ENCODE data around the gene NOTCH4. TPM values are rescaled to one million over a fixed set of nuclear protein-coding genes. Genes with fewer than 3 reads are reported as not detected.
"Not testable (repeated sequence)": the region's sequence is repeated elsewhere in the genome, so short reads cannot be mapped to it uniquely, and the experiment has no call there.

The NOTCH4 gene
- polyA plus RNA-seq, result 10 to 100 TPM in 1 of 2 donors, 1 to 10 TPM in 1; 6.5 to 17.8 TPM

DNA sequence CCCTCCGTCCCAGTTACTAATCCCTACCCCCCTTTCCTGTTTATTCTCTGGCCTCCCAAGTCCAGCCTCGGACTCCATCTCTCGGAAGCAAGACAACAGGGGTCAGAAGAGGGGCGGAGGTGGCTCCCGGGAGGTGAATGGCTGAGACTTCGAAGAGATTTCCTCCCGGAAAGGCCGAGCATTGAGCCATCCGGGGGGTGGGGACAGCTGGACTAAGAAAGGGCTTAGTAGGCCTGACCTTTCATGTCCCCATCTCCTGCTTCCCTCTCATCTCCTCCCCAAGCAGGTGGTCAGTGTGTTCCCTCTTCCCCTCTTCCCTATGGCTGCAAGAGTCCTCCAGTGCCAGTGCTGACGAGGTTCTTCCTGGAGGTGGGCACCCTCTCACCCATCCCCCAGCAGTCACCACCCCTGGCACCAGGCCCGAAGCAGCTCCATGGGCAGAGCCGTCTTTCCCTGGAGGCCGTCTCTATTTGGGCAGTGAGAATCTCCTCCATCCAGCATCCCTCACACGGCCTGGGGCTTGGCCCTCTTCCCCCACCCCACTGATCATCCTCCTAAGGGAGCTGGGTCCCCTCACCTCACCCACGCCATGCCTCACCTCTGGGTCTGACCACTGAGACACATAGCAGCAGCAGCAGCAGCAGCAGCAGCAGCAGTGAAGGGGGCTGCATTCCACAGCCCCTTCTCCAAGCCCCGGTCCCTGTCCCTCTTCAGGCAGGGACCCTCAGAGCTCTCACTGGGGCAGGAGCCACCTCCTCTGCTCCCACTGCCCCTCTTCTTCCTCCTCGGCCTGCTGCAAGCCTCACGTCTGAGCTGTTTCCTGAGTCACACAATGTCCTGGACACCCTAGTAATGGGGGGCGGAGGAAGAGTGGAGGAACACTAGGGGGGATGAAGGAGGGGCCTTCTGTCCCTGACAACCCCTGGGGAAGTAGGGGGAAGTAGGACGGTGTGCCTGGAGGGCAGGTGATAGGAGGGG is at the start of gene NOTCH4:
TSS of gene NOTCH4 (minus strand) at position 810 of the 978 bp plus-strand sequence. CDS start at position 671, 139 bp downstream.
- no peaks in the 10 kb centered on the region for H3K27me3 ChIP-seq (ENCODE audit: control insufficient read depth in 1 of 2, insufficient read depth in 2 of 2, low read length in 2 of 2)
- no peaks in the 10 kb centered on the region for H3K9me3 ChIP-seq (ENCODE audit: control insufficient read depth in 2 of 2, insufficient read depth in 1 of 2, low read depth in 1 of 2, low read length in 1 of 2)
- H3K4me1 ChIP-seq (ENCODE audit: control insufficient read depth in 2 of 2, insufficient read depth in 2 of 2, low read length in 1 of 2), result peaks cover 0 to 9% of the 10 kb centered on the region in 2 donors
- peak within 1 kb of the TSS in 1 of 2 donors; percentile 30 for H3K4me3 ChIP-seq (ENCODE audit: low read depth in 1 of 2, low read length in 2 of 2)
- 32 to 46% methylated on average over 20 of the region's 20 CpGs for WGBS, 2 donors
- H3K27ac ChIP-seq (ENCODE audit: low read depth in 2 of 2, low read length in 1 of 2), result peak within 1 kb of the TSS in 1 of 2 donors; percentile 58
- no peaks in the 10 kb centered on the region for H3K36me3 ChIP-seq (ENCODE audit: control insufficient read depth in 2 of 2, insufficient read depth in 2 of 2, low read length in 1 of 2)

- Histone ChIP-seq H3K27ac (ENCODE audit: low read depth in 2 of 2, low read length in 1 of 2) (no peak overlapping the region), H3K4me3 (ENCODE audit: low read depth in 1 of 2, low read length in 2 of 2) (no peak overlapping the region), H3K36me3 (ENCODE audit: control insufficient read depth in 2 of 2, insufficient read depth in 2 of 2, low read length in 1 of 2) (no peaks in the 10 kb centered on the region), H3K9me3 (ENCODE audit: control insufficient read depth in 2 of 2, insufficient read depth in 1 of 2, low read depth in 1 of 2, low read length in 1 of 2) (no peaks in the 10 kb centered on the region), H3K4me1 (ENCODE audit: control insufficient read depth in 2 of 2, insufficient read depth in 2 of 2, low read length in 1 of 2) (no peaks in the 10 kb centered on the region), H3K27me3 (ENCODE audit: control insufficient read depth in 1 of 2, insufficient read depth in 2 of 2, low read length in 2 of 2) (no peaks in the 10 kb centered on the region)
- WGBS, 2 donors, result 76 to 86% methylated on average over 1 of the region's 1 CpG
Observed at GRCh38 chr6:32271429-32271828, 47.6 kb upstream of the NOTCH4 start.

DNA sequence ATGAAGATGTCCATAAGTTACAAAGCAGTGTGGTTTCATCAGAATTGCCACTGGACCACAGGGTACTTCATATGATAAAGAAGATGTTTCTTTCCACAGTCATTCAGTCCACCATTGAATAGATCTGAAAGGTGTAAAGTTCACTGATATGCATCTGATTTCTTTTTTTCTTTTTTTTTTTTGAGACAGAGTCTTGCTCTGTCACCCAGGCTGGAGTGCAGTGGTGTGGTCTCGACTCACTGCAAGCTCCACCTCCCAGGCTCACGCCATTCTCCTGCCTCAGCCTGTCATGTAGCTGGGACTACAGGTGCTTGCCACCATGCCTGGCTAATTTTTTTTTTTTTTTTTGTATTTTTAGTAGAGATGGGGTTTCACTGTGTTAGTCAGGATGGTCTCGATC is 44.6 kb upstream of the NOTCH4 start:
- H3K27me3 ChIP-seq (ENCODE audit: control insufficient read depth in 1 of 2, insufficient read depth in 2 of 2, low read length in 2 of 2); H3K4me1 ChIP-seq (ENCODE audit: control insufficient read depth in 2 of 2, insufficient read depth in 2 of 2, low read length in 1 of 2); H3K36me3 ChIP-seq (ENCODE audit: control insufficient read depth in 2 of 2, insufficient read depth in 2 of 2, low read length in 1 of 2); H3K4me3 ChIP-seq (ENCODE audit: low read depth in 1 of 2, low read length in 2 of 2); H3K9me3 ChIP-seq (ENCODE audit: control insufficient read depth in 2 of 2, insufficient read depth in 1 of 2, low read depth in 1 of 2, low read length in 1 of 2); H3K27ac ChIP-seq (ENCODE audit: low read depth in 2 of 2, low read length in 1 of 2): not testable (repeated sequence)
- WGBS, 2 donors, result 83 to 87% methylated on average over 2 to 3 of the region's 3 CpGs

DNA sequence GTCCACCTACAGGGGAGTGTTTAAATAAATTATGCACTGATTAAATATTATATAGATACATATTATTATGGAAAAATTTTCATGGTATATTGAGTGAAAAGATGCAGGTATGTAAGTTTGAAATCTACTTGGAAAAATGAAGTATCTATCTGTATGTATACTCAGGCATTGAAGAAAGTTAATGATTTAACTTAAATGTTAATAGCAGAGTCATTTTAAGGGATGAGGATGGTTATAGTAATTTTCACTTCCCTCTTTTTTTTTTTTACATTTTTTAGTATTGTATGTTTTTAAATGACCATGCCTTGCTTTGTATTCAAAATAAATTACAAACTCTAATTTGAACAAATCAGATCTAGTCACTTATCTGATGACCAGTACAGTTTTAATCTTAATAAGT is 43.2 kb upstream of the NOTCH4 start:
- no peaks in the 10 kb centered on the region for H3K9me3 ChIP-seq (ENCODE audit: control insufficient read depth in 2 of 2, insufficient read depth in 1 of 2, low read depth in 1 of 2, low read length in 1 of 2)
- no peak overlapping the region for H3K27ac ChIP-seq (ENCODE audit: low read depth in 2 of 2, low read length in 1 of 2)
- H3K27me3 ChIP-seq (ENCODE audit: control insufficient read depth in 1 of 2, insufficient read depth in 2 of 2, low read length in 2 of 2), result no peaks in the 10 kb centered on the region
- H3K4me1 ChIP-seq (ENCODE audit: control insufficient read depth in 2 of 2, insufficient read depth in 2 of 2, low read length in 1 of 2), result no peaks in the 10 kb centered on the region
- H3K4me3 ChIP-seq (ENCODE audit: low read depth in 1 of 2, low read length in 2 of 2), result no peak overlapping the region
- H3K36me3 ChIP-seq (ENCODE audit: control insufficient read depth in 2 of 2, insufficient read depth in 2 of 2, low read length in 1 of 2), result no peaks in the 10 kb centered on the region

DNA sequence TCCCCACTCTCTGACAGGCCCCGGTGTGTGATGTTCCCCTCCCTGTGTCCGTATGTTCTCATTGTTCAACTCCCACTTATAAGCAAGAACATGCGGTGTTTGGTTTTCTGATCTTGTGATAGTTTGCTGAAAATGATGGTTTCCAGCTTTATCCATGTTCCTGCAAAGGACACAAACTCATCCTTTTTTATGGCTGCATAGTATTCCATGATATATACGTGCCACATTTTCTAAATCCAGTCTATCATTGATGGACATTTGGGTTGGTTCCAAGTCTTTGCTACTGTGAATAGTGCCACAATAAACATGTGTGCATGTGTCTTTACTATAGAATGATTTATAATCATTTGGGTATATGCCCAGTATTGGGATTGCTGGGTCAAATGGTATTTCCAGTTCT is 33.4 kb upstream of the NOTCH4 start:
- not testable (repeated sequence) for H3K4me3 ChIP-seq (ENCODE audit: low read depth in 1 of 2, low read length in 2 of 2); H3K4me1 ChIP-seq (ENCODE audit: control insufficient read depth in 2 of 2, insufficient read depth in 2 of 2, low read length in 1 of 2); H3K27me3 ChIP-seq (ENCODE audit: control insufficient read depth in 1 of 2, insufficient read depth in 2 of 2, low read length in 2 of 2); H3K27ac ChIP-seq (ENCODE audit: low read depth in 2 of 2, low read length in 1 of 2); H3K36me3 ChIP-seq (ENCODE audit: control insufficient read depth in 2 of 2, insufficient read depth in 2 of 2, low read length in 1 of 2); H3K9me3 ChIP-seq (ENCODE audit: control insufficient read depth in 2 of 2, insufficient read depth in 1 of 2, low read depth in 1 of 2, low read length in 1 of 2)
- 94% methylated on average over 4 of the region's 4 CpGs for WGBS, 2 donors

- WGBS, 2 donors, result 11% methylated on average over 30 of the region's 30 CpGs
Observed at GRCh38 chr6:32255199-32256153, 31.6 kb upstream of the NOTCH4 start.

GRCh38 chr6:32254761-32255198 is 30.9 kb upstream of the NOTCH4 start:
- H3K9me3 ChIP-seq (ENCODE audit: control insufficient read depth in 2 of 2, insufficient read depth in 1 of 2, low read depth in 1 of 2, low read length in 1 of 2), result no peaks in the 10 kb centered on the region
- no peaks in the 10 kb centered on the region for H3K27me3 ChIP-seq (ENCODE audit: control insufficient read depth in 1 of 2, insufficient read depth in 2 of 2, low read length in 2 of 2)
- peak overlapping the region; percentile 45 to 57 for H3K27ac ChIP-seq (ENCODE audit: low read depth in 2 of 2, low read length in 1 of 2)
- peaks cover 0 to 4% of the 10 kb centered on the region in 2 donors for H3K4me1 ChIP-seq (ENCODE audit: control insufficient read depth in 2 of 2, insufficient read depth in 2 of 2, low read length in 1 of 2)
- WGBS, 2 donors, result 23 to 27% methylated on average over 12 of the region's 12 CpGs
- no peaks in the 10 kb centered on the region for H3K36me3 ChIP-seq (ENCODE audit: control insufficient read depth in 2 of 2, insufficient read depth in 2 of 2, low read length in 1 of 2)
- H3K4me3 ChIP-seq (ENCODE audit: low read depth in 1 of 2, low read length in 2 of 2), result peak overlapping the region; percentile 9 to 12

More at GRCh38 chr6:32255199-32256153, 31.6 kb upstream of the NOTCH4 start:
- Histone ChIP-seq H3K4me3 (ENCODE audit: low read depth in 1 of 2, low read length in 2 of 2) (peak overlapping the region; percentile 9 to 12), H3K4me1 (ENCODE audit: control insufficient read depth in 2 of 2, insufficient read depth in 2 of 2, low read length in 1 of 2) (peaks cover 0 to 4% of the 10 kb centered on the region in 2 donors), H3K27ac (ENCODE audit: low read depth in 2 of 2, low read length in 1 of 2) (peak overlapping the region; percentile 45 to 57), H3K36me3 (ENCODE audit: control insufficient read depth in 2 of 2, insufficient read depth in 2 of 2, low read length in 1 of 2) (no peaks in the 10 kb centered on the region), H3K27me3 (ENCODE audit: control insufficient read depth in 1 of 2, insufficient read depth in 2 of 2, low read length in 2 of 2) (no peaks in the 10 kb centered on the region), H3K9me3 (ENCODE audit: control insufficient read depth in 2 of 2, insufficient read depth in 1 of 2, low read depth in 1 of 2, low read length in 1 of 2) (no peaks in the 10 kb centered on the region)

DNA sequence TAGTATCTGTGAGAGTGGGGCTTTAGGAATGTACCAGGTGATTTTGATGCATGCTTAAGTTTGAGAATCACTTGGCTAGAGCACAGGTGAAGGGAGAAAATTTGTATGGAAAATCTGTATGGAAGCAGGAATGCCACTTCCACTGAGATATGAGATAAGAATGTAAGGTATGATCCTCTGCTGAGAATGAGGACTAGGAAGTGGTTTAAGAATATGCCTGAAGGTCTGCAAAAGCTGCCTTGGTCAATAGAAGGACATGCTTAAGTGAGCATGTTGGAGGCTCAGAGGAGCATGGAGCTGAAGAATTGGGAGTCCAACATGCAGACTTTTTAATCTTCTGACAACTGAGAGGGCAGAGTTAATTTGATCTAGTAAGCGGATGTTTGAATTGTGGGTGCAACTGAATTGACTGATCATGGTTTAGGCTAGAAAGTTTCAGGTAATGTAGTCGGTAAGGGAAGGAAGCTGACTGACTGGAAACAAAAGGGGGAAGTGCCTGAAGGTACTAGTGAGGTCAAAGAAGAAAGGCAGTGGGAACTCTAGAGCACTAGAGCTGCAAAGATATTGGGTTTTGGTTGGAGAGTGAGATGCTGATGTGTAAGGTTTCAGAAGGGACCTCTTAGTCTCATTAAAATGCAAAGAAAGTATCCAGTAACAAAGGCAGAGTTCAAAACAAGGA is 28.6 kb upstream of the NOTCH4 start:
- H3K4me1 ChIP-seq (ENCODE audit: control insufficient read depth in 2 of 2, insufficient read depth in 2 of 2, low read length in 1 of 2), result peaks cover 0 to 4% of the 10 kb centered on the region in 2 donors
- no peaks in the 10 kb centered on the region for H3K27me3 ChIP-seq (ENCODE audit: control insufficient read depth in 1 of 2, insufficient read depth in 2 of 2, low read length in 2 of 2)
- no peak overlapping the region for H3K4me3 ChIP-seq (ENCODE audit: low read depth in 1 of 2, low read length in 2 of 2)
- H3K27ac ChIP-seq (ENCODE audit: low read depth in 2 of 2, low read length in 1 of 2), result no peak overlapping the region
- peaks cover 0 to 2% of the 10 kb centered on the region in 2 donors for H3K9me3 ChIP-seq (ENCODE audit: control insufficient read depth in 2 of 2, insufficient read depth in 1 of 2, low read depth in 1 of 2, low read length in 1 of 2)
- WGBS, 2 donors, result 43 to 44% methylated on average over 2 of the region's 2 CpGs
- no peaks in the 10 kb centered on the region for H3K36me3 ChIP-seq (ENCODE audit: control insufficient read depth in 2 of 2, insufficient read depth in 2 of 2, low read length in 1 of 2)

- Histone ChIP-seq H3K36me3 (ENCODE audit: control insufficient read depth in 2 of 2, insufficient read depth in 2 of 2, low read length in 1 of 2) (no peaks in the 10 kb centered on the region), H3K27ac (ENCODE audit: low read depth in 2 of 2, low read length in 1 of 2) (no peak overlapping the region), H3K9me3 (ENCODE audit: control insufficient read depth in 2 of 2, insufficient read depth in 1 of 2, low read depth in 1 of 2, low read length in 1 of 2) (peaks cover 0 to 2% of the 10 kb centered on the region in 2 donors), H3K4me3 (ENCODE audit: low read depth in 1 of 2, low read length in 2 of 2) (no peak overlapping the region), H3K4me1 (ENCODE audit: control insufficient read depth in 2 of 2, insufficient read depth in 2 of 2, low read length in 1 of 2) (no peaks in the 10 kb centered on the region), H3K27me3 (ENCODE audit: control insufficient read depth in 1 of 2, insufficient read depth in 2 of 2, low read length in 2 of 2) (no peaks in the 10 kb centered on the region)
- WGBS, 2 donors, result 93% methylated on average over 2 of the region's 2 CpGs
Observed at GRCh38 chr6:32249262-32249661, 25.4 kb upstream of the NOTCH4 start.

All from esophagus (tissue), 2 donors.